ENCODE measurements around the gene MRPL9. TPM values are rescaled to one million over a fixed set of nuclear protein-coding genes. Genes with fewer than 3 reads are reported as not detected.

MRPL9 gene
- total RNA-seq, 3 donors from 2014 or later (not counting 1 experiment from before 2014, with no cell fraction given) = 93.6 to 110 (median 107) TPM

- Histone ChIP-seq H3K4me3 (ENCODE audit: low read length) (no peak within 1 kb of the TSS), H3K27ac (ENCODE audit: low read length) (no peak within 1 kb of the TSS), H3K27me3 (ENCODE audit: control insufficient read depth, insufficient read depth, low read length) (no peaks in the 10 kb centered on the region), H3K4me1 (ENCODE audit: control insufficient read depth, insufficient read depth, low read length) (peaks cover 8% of the 10 kb centered on the region), H3K36me3 (ENCODE audit: control insufficient read depth, insufficient read depth, low read length) (no peaks in the 10 kb centered on the region), H3K9me3 (ENCODE audit: control insufficient read depth, insufficient read depth, low read length) (no peaks in the 10 kb centered on the region)
- H3K36me3 Mint-ChIP-seq = no peaks in the 10 kb centered on the region
- H3K27ac Mint-ChIP-seq = no peak within 1 kb of the TSS
- intact Hi-C loops (cut with micrococcal nuclease) = no loop called here
- no peaks in the 10 kb centered on the region for H3K9me3 Mint-ChIP-seq
- DNase-seq (peak in 1 of 2 donors; percentile 2), ATAC-seq (no peak)
- H3K4me1 Mint-ChIP-seq = peaks cover 5% of the 10 kb centered on the region in 2 donors
- no peaks in the 10 kb centered on the region for H3K27me3 Mint-ChIP-seq (ENCODE audit: low read depth in 2 of 2)
- 69% methylated on average over 12 of the region's 12 CpGs for WGBS (ENCODE audit: insufficient coverage)
- TF ChIP-seq CTCF (IDR thresholded peaks at IDR 0.05) = no peak
- no peak within 1 kb of the TSS for H3K4me3 Mint-ChIP-seq
These were observed 41.9 kb upstream of the MRPL9 start, which contains the start of gene LINGO4 for GRCh38 chr1:151805066-151805820. Gene LINGO4, minus strand, starts transcription at chr1:151805419. Its CDS starts 2,715 bp downstream, at chr1:151802704.

GRCh38 chr1:151803915-151804314, 40.6 kb upstream of the MRPL9 start:
- intact Hi-C loops (cut with micrococcal nuclease) = no loop called here
- Mint-ChIP-seq H3K4me1 (peaks cover 13 to 15% of the 10 kb centered on the region in 2 donors), H3K27ac (no peak overlapping the region), H3K9me3 (no peaks in the 10 kb centered on the region), H3K4me3 (no peak overlapping the region), H3K36me3 (no peaks in the 10 kb centered on the region), H3K27me3 (ENCODE audit: low read depth in 2 of 2) (peaks cover 0 to 5% of the 10 kb centered on the region in 2 donors)
- 97% methylated on average over 3 of the region's 3 CpGs for WGBS (ENCODE audit: insufficient coverage)
- TF ChIP-seq CTCF (IDR thresholded peaks at IDR 0.05) = no peak
- DNase-seq (no peak), ATAC-seq (no peak)
- Histone ChIP-seq H3K9me3 (ENCODE audit: control insufficient read depth, insufficient read depth, low read length) (no peaks in the 10 kb centered on the region), H3K36me3 (ENCODE audit: control insufficient read depth, insufficient read depth, low read length) (no peaks in the 10 kb centered on the region), H3K27me3 (ENCODE audit: control insufficient read depth, insufficient read depth, low read length) (no peaks in the 10 kb centered on the region), H3K4me1 (ENCODE audit: control insufficient read depth, insufficient read depth, low read length) (peaks cover 9% of the 10 kb centered on the region), H3K4me3 (ENCODE audit: low read length) (no peak overlapping the region), H3K27ac (ENCODE audit: low read length) (no peak overlapping the region)

GRCh38 chr1:151803164-151803563, 39.9 kb upstream of the MRPL9 start:
- peaks cover 0 to 5% of the 10 kb centered on the region in 2 donors for H3K27me3 Mint-ChIP-seq (ENCODE audit: low read depth in 2 of 2)
- Histone ChIP-seq H3K9me3 (ENCODE audit: control insufficient read depth, insufficient read depth, low read length) (no peaks in the 10 kb centered on the region), H3K4me1 (ENCODE audit: control insufficient read depth, insufficient read depth, low read length) (peaks cover 9% of the 10 kb centered on the region), H3K4me3 (ENCODE audit: low read length) (no peak overlapping the region), H3K27ac (ENCODE audit: low read length) (no peak overlapping the region), H3K27me3 (ENCODE audit: control insufficient read depth, insufficient read depth, low read length) (no peaks in the 10 kb centered on the region), H3K36me3 (ENCODE audit: control insufficient read depth, insufficient read depth, low read length) (no peaks in the 10 kb centered on the region)
- intact Hi-C loops (cut with micrococcal nuclease) = no loop called here
- no peak for TF ChIP-seq CTCF (IDR thresholded peaks at IDR 0.05)
- no peak for ATAC-seq
- H3K4me3 Mint-ChIP-seq = no peak overlapping the region
- no peak overlapping the region for H3K27ac Mint-ChIP-seq
- no peak for DNase-seq
- H3K4me1 Mint-ChIP-seq = peaks cover 13 to 15% of the 10 kb centered on the region in 2 donors
- H3K9me3 Mint-ChIP-seq = no peaks in the 10 kb centered on the region
- H3K36me3 Mint-ChIP-seq = no peaks in the 10 kb centered on the region

GRCh38 chr1:151802372-151802771, 39.1 kb upstream of the MRPL9 start:
- Histone ChIP-seq H3K27ac (ENCODE audit: low read length) (no peak overlapping the region), H3K4me3 (ENCODE audit: low read length) (no peak overlapping the region), H3K36me3 (ENCODE audit: control insufficient read depth, insufficient read depth, low read length) (no peaks in the 10 kb centered on the region), H3K9me3 (ENCODE audit: control insufficient read depth, insufficient read depth, low read length) (no peaks in the 10 kb centered on the region), H3K4me1 (ENCODE audit: control insufficient read depth, insufficient read depth, low read length) (peaks cover 9% of the 10 kb centered on the region), H3K27me3 (ENCODE audit: control insufficient read depth, insufficient read depth, low read length) (no peaks in the 10 kb centered on the region)
- intact Hi-C loops (cut with micrococcal nuclease) = no loop called here
- ATAC-seq (no peak), DNase-seq (no peak)
- Mint-ChIP-seq H3K36me3 (no peaks in the 10 kb centered on the region), H3K4me1 (peaks cover 13 to 15% of the 10 kb centered on the region in 2 donors), H3K27ac (no peak overlapping the region), H3K4me3 (no peak overlapping the region), H3K9me3 (no peaks in the 10 kb centered on the region), H3K27me3 (ENCODE audit: low read depth in 2 of 2) (peaks cover 0 to 5% of the 10 kb centered on the region in 2 donors)
- WGBS (ENCODE audit: insufficient coverage) = 90% methylated on average over 5 of the region's 5 CpGs
- TF ChIP-seq CTCF (IDR thresholded peaks at IDR 0.05) = no peak

All from natural killer cell (primary cell).